HUES64 (cell line): ENCODE measurements around the gene MCAM.
A peak's percentile ranks its signal among the peaks of the same experiment; 100 is the strongest.

Experiments used
- H3K27ac ChIP-seq: 2 replicates; pipeline ENCODE4 v1.7.0; 2013; ENCODE audit warnings: low read depth, low read length, inconsistent platforms
- H3K27me3 ChIP-seq: 2 replicates; pipeline ENCODE4 v1.6.1; 2013; ENCODE audit warnings: mild to moderate bottlenecking, low read length; ENCODE audit not compliant: insufficient read depth
- H3K36me3 ChIP-seq: 2 replicates; pipeline ENCODE4 v1.6.1; 2013; ENCODE audit warnings: mild to moderate bottlenecking, low read length; ENCODE audit not compliant: insufficient read depth
- H3K4me1 ChIP-seq: 2 replicates; pipeline ENCODE4 v1.6.1; 2013; ENCODE audit warnings: mild to moderate bottlenecking, low read length, moderate library complexity; ENCODE audit not compliant: insufficient read depth
- H3K4me3 ChIP-seq: 2 replicates; pipeline ENCODE4 v1.5.1; 2013; ENCODE audit warnings: mild to moderate bottlenecking, low read length, moderate library complexity
- H3K9ac ChIP-seq: 2 replicates; pipeline ENCODE4 v1.6.1; 2013; ENCODE audit warnings: mild to moderate bottlenecking, low read depth, low read length
- H3K9me3 ChIP-seq: 2 replicates; pipeline ENCODE4 v1.6.1; 2013; ENCODE audit warnings: low read depth, low read length; ENCODE audit not compliant: insufficient read depth
- WGBS: fragments of 150-250, 120-280 bp; methylation state at CpG from one replicate; pipeline ENCODE4 v1.1.7; 2013; ENCODE audit warnings: missing lambda C conversion rate; 5-methylcytosine and 5-hydroxymethylcytosine counted together

MCAM gene

DNA sequence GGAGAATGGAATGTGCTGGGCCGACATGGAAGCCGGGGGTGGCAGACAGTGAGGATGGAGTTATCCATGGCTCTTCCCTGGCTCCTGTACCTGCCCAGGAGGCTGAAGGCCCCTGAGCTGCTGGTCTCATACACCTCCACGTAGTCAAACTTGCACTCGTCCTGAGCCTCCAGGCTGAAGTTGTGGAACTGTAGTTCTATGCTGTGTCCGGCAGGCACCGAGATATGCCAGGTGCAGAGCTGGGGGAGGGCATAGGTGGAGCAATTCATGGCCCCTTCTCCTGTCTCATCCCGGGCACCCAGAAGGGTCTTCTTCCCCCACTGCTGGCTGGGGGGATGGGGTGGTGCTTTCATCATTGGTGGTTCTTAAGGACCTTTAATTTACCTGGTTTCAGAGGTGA is 26.8 kb upstream of the MCAM start:
- Histone ChIP-seq H3K9ac (no peak overlapping the region), H3K4me1 (peaks cover 11% of the 10 kb centered on the region), H3K4me3 (no peak overlapping the region), H3K36me3 (no peaks in the 10 kb centered on the region), H3K9me3 (no peaks in the 10 kb centered on the region), H3K27me3 (peaks cover 46% of the 10 kb centered on the region), H3K27ac (no peak overlapping the region)
- 89% methylated on average over 6 of the region's 7 CpGs for WGBS

DNA sequence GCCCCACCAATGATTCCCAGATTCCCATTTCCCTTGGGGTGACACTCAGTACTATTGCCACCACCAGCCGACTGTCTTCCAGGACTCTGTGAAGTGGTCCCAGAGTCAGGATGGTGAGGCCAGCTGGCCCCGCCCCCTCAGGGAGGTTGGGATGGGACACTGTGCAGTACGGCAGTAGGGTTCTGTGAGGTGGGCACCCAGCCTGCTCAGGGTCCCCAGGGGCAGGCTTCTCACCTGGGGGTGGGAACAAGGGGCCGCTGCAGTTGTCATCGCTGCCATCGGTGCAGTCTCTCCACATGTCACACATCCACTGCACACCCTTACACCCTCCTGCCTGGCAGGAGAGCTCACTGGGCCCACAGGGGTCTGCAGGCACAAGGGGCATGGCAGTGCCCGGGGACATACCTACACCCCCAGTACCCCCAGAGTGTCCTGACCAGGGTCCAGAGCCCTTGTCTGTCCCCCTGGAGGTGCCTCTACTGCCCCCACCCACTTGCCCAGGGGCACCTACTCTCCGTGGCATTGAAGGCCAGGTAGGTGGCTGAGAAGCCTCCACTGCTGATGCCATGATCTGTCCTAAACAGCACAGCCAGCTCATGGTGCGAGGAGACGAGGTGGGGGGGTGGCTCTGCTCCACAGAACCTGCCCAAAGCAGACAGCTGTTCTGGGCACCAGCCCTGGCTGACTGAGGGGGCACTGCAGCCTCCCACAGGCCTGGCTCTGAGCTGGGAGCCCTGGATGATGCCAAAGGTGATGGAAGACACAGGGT is 25.6 kb upstream of the MCAM start:
- WGBS = 90% methylated on average over 10 of the region's 10 CpGs
- Histone ChIP-seq H3K27me3 (peaks cover 47% of the 10 kb centered on the region), H3K27ac (no peak overlapping the region), H3K9ac (no peak overlapping the region), H3K9me3 (no peaks in the 10 kb centered on the region), H3K36me3 (no peaks in the 10 kb centered on the region), H3K4me1 (peaks cover 20% of the 10 kb centered on the region), H3K4me3 (no peak overlapping the region)

DNA sequence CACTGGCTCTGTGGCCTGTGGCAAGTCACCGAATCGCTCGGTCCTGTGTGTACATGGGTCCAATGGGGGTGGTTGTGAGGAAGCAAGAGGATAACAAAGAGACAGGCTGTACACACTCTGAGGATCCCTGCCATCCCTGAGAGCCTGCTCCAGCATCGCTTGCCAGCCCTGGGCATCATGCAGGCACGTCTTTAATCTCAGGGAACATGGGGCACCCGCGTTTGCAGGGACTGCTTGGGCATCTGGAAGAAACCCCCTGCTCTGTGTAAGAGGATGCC is 25.0 kb upstream of the MCAM start:
- Histone ChIP-seq H3K4me3 (no peak overlapping the region), H3K9me3 (no peaks in the 10 kb centered on the region), H3K27ac (no peak overlapping the region), H3K4me1 (peaks cover 25% of the 10 kb centered on the region), H3K36me3 (peaks cover under 1% of the 10 kb centered on the region; the same call in 1 of the 2 replicates), H3K9ac (no peak overlapping the region), H3K27me3 (peaks cover 47% of the 10 kb centered on the region)
- 90% methylated on average over 7 of the region's 7 CpGs for WGBS

DNA sequence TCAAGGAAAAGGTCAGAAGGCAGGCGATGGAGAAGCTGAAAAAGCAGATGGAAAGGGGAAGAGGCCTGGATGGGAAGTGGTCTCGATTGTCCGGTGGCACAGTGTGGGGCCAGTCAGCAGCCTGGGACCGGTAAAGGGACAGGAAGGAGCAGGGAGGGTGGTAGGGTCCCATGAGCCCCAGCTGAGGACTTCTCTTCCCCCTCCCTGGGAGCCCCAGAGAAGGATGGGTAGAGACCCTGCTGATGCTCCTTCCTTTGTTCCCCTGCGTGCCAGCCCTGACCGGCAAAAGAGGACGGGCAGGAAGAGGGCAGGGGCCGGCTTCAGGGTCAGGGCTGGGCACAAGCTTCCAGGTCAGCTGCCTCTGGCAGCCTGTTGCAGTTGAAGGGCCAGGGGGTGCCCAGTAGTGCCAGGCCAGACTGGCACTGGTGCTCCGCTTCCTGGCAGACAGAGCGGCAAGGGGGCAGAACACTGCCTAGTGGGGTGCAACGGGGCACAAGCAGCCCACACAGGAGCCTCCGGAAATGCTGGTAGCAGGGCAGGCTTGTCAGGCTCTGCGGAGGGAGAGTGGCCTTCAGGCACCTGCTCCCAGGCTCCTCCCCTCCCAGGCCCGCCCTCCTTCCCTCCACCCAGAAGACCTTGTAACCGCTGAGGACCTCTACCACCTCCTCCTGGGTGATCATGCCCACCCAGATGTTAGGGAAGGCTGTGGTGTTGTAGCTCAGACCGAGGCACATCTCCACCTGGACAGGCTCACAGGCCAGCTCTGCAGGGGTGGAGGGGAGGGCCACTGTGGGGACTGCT is 24.5 kb upstream of the MCAM start:
- Histone ChIP-seq H3K9ac (no peak overlapping the region), H3K4me3 (peak overlapping the region; percentile 59), H3K4me1 (peaks cover 26% of the 10 kb centered on the region), H3K27me3 (peaks cover 47% of the 10 kb centered on the region), H3K36me3 (peaks cover 6% of the 10 kb centered on the region), H3K27ac (no peak overlapping the region), H3K9me3 (no peaks in the 10 kb centered on the region)
- WGBS = 46% methylated on average over 16 of the region's 16 CpGs

DNA sequence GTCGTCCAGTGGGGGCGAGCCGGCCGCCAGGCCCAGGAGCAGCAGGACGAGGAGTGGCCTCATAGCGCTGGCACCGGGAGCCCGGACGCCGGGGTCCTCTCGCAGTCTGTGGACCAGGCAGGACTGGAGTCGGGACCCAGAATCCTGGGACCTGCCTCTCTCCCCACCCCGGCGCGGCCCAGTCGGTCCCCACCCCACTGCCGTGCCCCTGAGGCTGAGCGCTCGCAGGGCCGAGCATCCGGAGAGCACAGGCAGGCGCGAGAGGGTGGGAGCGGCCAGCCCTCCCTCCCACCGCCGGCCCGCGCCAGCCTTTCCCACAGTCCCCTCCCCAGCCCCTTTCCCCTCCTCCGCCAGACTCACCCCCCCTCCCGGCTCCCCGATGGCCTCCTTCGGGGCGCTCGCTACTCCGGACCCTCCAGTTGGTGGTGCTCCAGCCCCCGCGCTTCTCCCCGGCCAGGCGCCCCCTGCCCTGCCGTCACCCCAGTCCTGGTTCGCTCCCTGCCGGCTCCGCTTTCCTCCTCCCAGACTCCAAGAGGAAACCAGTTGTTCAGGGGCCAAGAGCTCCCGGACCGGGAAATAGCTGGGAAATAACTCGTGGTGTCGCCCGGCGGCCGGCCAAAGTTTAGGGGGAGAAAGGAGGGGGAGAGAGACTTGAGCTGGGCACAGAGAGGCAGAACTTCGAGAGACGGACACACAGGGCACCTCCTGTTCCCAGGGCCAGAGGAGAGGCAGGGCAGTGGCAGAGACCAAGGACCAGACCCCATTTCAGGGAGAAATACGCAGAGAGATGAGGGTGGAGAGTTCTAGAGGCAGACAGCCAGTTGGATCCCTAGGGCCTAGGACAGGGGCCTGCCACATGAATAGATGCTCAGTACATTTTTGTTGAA is 23.6 kb upstream of the MCAM start, which contains the start of gene C1QTNF5:
Gene C1QTNF5 (minus strand): TSS at position 549 of the 887 bp plus-strand sequence. CDS start 486 bp downstream, at position 63.
- peak within 1 kb of the TSS; percentile 49 for H3K9ac ChIP-seq
- WGBS = 3% methylated on average over 53 of the region's 53 CpGs
- H3K27me3 ChIP-seq = peaks cover 47% of the 10 kb centered on the region
- peaks cover 26% of the 10 kb centered on the region for H3K4me1 ChIP-seq
- H3K36me3 ChIP-seq = peaks cover 11% of the 10 kb centered on the region
- no peak within 1 kb of the TSS for H3K27ac ChIP-seq
- no peaks in the 10 kb centered on the region for H3K9me3 ChIP-seq
- peak within 1 kb of the TSS; percentile 59 for H3K4me3 ChIP-seq

DNA sequence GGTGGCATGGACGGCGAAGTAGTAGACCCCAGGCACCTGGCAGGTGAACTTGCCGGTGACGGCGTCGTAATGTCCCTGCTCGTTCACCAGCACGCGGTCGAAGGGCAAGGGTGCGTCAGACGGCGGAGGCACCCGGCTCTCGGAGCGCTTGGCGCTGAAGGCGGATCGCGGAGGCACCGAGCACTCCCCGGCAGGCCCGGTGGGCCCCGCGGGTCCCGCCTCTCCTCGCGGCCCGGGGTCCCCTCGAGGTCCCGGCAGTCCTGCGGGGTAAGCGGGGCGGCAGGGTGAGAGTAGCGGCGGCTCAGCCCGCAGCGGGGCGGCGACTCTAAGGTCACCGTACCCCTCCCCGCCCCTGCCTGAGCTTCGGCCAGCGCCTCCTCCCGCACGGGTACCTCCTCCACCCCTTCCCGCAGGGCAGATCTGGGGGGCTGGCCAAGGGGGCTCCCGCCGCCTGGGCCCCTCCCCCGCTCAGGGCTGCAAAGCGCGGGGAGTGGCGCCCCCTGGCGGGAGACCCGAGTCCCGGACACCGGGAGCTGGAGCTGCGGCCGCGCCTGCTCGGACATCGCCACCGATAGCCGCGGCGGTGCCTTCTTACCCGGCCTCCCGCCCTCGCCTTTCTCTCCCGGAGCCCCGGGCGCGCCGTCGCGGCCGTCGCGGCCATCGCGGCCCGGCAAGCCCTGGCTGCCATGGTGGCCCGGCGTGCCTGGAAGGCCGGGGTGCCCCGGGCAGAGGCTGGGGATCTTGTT is 22.8 kb upstream of the MCAM start:
- Histone ChIP-seq H3K27ac (no peak overlapping the region), H3K9ac (peak overlapping the region; percentile 49), H3K9me3 (no peaks in the 10 kb centered on the region), H3K36me3 (peaks cover 11% of the 10 kb centered on the region), H3K4me3 (peak overlapping the region; percentile 59), H3K4me1 (peaks cover 34% of the 10 kb centered on the region), H3K27me3 (peaks cover 44% of the 10 kb centered on the region)
- 4% methylated on average over 86 of the region's 86 CpGs for WGBS

DNA sequence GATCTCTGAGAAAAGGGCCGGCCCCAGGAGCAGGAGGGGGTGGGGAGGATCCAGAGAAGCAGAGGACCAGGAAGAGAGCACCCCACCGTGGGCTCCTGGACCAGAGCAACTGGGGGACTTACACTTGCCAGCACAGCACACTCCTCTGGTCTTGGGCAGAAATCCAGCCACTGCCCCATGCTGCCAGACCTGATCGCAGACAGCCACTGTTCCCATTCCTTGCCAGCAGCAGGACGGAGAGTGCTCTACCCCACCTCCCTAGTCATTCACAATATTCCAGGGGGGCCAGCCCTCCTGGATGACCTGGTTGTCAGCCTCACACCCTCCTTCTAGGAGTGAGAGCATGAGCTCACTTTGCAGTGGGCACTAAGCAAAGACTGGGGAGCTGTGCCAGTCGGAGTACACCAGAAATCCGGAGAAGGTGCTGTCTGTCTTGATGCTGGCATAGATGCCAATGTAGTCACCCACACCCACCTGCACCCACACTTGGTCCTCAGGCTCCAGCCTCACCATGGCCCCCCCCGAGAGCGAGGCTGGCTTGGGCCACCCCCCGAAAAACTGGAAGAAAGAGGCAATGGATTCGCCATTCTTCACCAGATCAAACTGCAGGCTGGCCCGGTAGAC is 22.1 kb upstream of the MCAM start:
- no peak overlapping the region for H3K27ac ChIP-seq
- H3K27me3 ChIP-seq = peaks cover 42% of the 10 kb centered on the region
- no peak overlapping the region for H3K9ac ChIP-seq
- H3K4me3 ChIP-seq = peak overlapping the region; percentile 59
- H3K4me1 ChIP-seq = peaks cover 34% of the 10 kb centered on the region
- WGBS = 58% methylated on average over 11 of the region's 11 CpGs
- peaks cover 11% of the 10 kb centered on the region for H3K36me3 ChIP-seq
- no peaks in the 10 kb centered on the region for H3K9me3 ChIP-seq

DNA sequence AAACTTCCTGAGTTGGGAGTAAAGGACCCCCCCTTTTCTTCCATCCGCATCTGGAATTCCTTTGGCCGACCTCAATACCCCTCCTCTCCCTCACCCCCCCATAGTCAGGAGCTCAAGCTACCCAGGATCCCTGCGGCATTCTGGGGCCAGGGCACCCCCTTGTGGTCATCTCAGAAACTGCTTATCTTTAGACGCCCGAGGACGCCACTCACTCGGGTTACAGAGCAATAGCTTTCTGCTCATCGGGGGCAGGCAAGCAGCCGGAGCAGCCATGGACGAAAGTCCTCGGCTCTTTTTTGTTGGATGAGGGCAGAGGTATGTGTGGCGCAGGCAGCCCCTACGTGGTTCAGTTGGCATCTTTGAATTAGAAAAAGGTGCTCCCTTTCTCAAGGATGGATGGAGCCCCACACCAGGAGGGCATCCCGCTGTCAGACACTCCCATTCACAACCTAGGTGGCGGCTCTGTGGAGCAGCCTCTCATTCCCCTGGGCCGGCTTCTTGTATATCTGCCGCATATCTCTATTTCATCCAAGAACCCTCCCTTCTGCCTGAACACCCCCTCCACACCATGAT is 21.5 kb upstream of the MCAM start:
- H3K4me1 ChIP-seq = peaks cover 34% of the 10 kb centered on the region
- WGBS = 6% methylated on average over 17 of the region's 17 CpGs
- H3K9ac ChIP-seq = 0 out of 2 replicates have a peak overlapping the region, but pooled peaks have one; percentile 12
- H3K4me3 ChIP-seq = peak overlapping the region; percentile 59
- H3K9me3 ChIP-seq = no peaks in the 10 kb centered on the region
- H3K36me3 ChIP-seq = peaks cover 11% of the 10 kb centered on the region
- H3K27me3 ChIP-seq = peaks cover 40% of the 10 kb centered on the region
- H3K27ac ChIP-seq = peak overlapping the region; percentile 86

DNA sequence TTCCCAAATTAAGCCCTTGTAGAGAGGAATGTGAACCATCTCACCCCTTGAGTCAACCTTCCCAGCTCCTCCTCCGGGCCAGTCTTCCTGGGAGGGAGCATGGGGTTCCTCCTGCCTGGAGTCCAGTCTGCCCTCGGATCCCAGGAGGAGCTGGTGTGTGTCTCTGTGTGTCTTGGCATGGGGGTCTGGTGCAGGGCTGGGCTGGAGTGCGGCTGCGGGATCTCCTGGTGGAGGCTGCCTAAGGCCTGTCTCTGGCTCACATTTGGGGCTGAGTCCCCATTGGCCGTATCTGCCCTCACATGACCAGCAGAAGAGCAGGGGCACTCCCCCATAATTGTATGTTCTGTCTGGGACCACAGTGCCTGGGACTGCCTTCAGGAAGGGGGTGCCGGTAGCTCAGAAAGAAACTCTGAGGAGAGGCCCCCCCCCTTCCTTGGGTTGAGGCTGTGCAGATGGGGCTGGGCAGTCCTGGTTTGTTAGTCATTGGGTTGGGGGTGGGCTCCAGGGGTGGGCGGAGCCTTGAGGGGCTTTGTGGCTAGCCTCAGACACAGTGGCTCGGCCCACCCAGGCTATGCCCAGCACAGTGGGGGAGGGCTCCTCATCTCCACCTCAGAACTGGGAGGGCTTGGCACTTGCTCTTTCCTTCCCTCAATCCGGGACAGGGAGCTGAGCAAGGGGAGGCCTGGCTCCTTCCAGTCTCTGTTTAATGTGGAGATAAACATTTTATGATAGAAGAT is 20.8 kb upstream of the MCAM start:
- peak overlapping the region; percentile 54 for H3K9ac ChIP-seq
- H3K36me3 ChIP-seq = peaks cover 11% of the 10 kb centered on the region
- no peaks in the 10 kb centered on the region for H3K9me3 ChIP-seq
- H3K4me3 ChIP-seq = peak overlapping the region; percentile 59
- H3K27ac ChIP-seq = peak overlapping the region; percentile 86
- peaks cover 34% of the 10 kb centered on the region for H3K4me1 ChIP-seq
- WGBS = 26% methylated on average over 8 of the region's 9 CpGs
- H3K27me3 ChIP-seq = peaks cover 40% of the 10 kb centered on the region
